Loucy (cell line): ENCODE measurements around the gene OSGEP.
A peak's percentile ranks its signal among the peaks of the same experiment; 100 is the strongest.

Source experiments
- H2AFZ ChIP-seq: fragments of 200-600 bp; sonication (generic); 2 replicates; pipeline ENCODE4 v1.6.0; 2016; ENCODE audit warnings: antibody characterized with exemption, mild to moderate bottlenecking, low read length, moderate library complexity
- H3F3A ChIP-seq: fragments of 200-600 bp; 2 replicates; pipeline ENCODE4 v1.6.0; 2016; ENCODE audit warnings: antibody characterized with exemption, low read depth, mild to moderate bottlenecking
- H3K27me3 ChIP-seq: fragments of 200-600 bp; sonication (generic); 2 replicates; pipeline ENCODE4 v1.6.1; 2014; ENCODE audit warnings: low read length, mild to moderate bottlenecking; ENCODE audit not compliant: insufficient read depth, poor library complexity, severe bottlenecking
- H3K36me3 ChIP-seq: fragments of 200-600 bp; sonication (generic); 2 replicates; pipeline ENCODE4 v1.6.1; 2016; ENCODE audit warnings: low read length; ENCODE audit not compliant: insufficient read depth
- H3K4me1 ChIP-seq: fragments of 200-600 bp; sonication (generic); 2 replicates; pipeline ENCODE4 v1.5.1; 2014; ENCODE audit warnings: low read length, mild to moderate bottlenecking; ENCODE audit not compliant: insufficient read depth, poor library complexity, severe bottlenecking
- H3K4me2 ChIP-seq: fragments of 200-600 bp; sonication (generic); 2 replicates; pipeline ENCODE4 v1.6.0; 2014; ENCODE audit warnings: antibody characterized with exemption, low read length, low read depth, mild to moderate bottlenecking; ENCODE audit not compliant: poor library complexity, severe bottlenecking
- H3K4me3 ChIP-seq: fragments of 200-600 bp; sonication (generic); 2 replicates; pipeline ENCODE4 v1.5.1; 2014; ENCODE audit warnings: low read length, mild to moderate bottlenecking, mixed read lengths; ENCODE audit not compliant: poor library complexity, severe bottlenecking
- H3K79me2 ChIP-seq: fragments of 200-600 bp; sonication (generic); 2 replicates; pipeline ENCODE4 v1.6.1; 2014; ENCODE audit warnings: low read length; ENCODE audit not compliant: insufficient read depth
- H3K9ac ChIP-seq: fragments of 200-600 bp; sonication (generic); 2 replicates; pipeline ENCODE4 v1.6.0; 2014; ENCODE audit warnings: mild to moderate bottlenecking, low read depth, low read length, moderate library complexity; ENCODE audit not compliant: poor library complexity, severe bottlenecking
- H3K9me2 ChIP-seq: fragments of 200-600 bp; sonication (generic); replicated peaks from 2 replicates; pipeline ENCODE4 v1.6.1; 2016; ENCODE audit warnings: low read depth, low read length, mixed read lengths
- H3K9me3 ChIP-seq: fragments of 200-600 bp; sonication (generic); 2 replicates; pipeline ENCODE4 v1.6.1; 2014; ENCODE audit warnings: mild to moderate bottlenecking, antibody characterized with exemption, low read length, low read depth; ENCODE audit not compliant: insufficient read depth
- H4K20me1 ChIP-seq: fragments of 200-600 bp; sonication (generic); 2 replicates; pipeline ENCODE4 v1.6.0; 2014; ENCODE audit warnings: antibody characterized with exemption, low read length, mild to moderate bottlenecking; ENCODE audit not compliant: insufficient read depth, poor library complexity, severe bottlenecking
- EZH2phosphoT487 ChIP-seq: fragments of 200-600 bp; IDR thresholded peaks from 2 replicates; pipeline ENCODE4 v1.6.1; 2018; ENCODE audit warnings: antibody characterized with exemption, mild to moderate bottlenecking, moderate library complexity, borderline replicate concordance
- TF ChIP-seq, protein P1 (sequence below): fragments of 200-600 bp; sonication (generic); conservative IDR thresholded peaks from 2 replicates; pipeline ENCODE4 v1.5.1; 2014; ENCODE audit warnings: mild to moderate bottlenecking, antibody characterized with exemption, low read length

Gene OSGEP

DNA sequence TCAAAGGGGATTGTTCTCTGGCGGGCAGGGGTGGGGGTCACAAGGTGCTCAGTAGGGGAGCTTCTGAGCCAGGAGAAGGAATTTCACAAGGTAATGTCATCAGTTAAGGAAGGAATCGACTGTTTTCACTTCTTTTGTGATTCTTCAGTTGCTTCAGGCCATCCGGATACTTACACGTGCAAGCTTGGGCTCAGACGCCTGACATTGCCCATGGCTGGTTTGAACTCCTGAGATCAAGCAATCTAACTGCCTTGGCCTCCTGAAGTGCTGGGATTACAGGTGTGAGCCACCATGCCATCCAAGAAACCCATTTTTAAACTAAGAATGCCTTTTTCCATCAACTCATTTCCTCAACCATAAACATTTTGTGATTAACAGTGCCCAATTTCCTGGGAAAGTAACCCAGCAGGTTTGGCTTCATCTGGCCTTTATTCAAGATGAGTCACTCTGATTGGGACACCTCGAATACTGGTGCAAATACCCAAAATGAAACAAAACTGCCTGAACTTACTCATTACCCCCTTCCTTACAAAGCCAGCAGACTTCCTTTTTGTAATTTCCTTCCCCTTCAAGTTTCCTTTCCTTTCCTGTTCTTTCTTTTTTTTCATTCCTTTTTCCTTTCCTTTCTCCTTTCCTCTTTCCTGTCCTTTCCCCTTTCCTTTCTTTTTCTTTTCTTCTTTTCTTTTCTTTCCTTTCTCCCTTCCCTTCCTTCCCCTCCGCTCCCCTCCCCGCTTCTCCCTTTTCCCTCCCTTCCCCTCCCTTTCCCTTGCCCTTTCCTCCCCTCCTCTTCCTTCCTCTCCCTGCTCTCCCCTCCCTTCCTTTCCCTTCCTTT is 40.5 kb upstream of the OSGEP start:
- H3K9me2 ChIP-seq, result no peaks in the 10 kb centered on the region
- peaks cover 13% of the 10 kb centered on the region; the same call in 1 of the 2 replicates for H3F3A ChIP-seq
- no peak overlapping the region for H3K4me2 ChIP-seq
- no peaks in the 10 kb centered on the region for H3K36me3 ChIP-seq
- H3K27me3 ChIP-seq, result no peaks in the 10 kb centered on the region
- TF ChIP-seq EZH2phosphoT487, result no peak
- TF ChIP-seq, protein P1, sequence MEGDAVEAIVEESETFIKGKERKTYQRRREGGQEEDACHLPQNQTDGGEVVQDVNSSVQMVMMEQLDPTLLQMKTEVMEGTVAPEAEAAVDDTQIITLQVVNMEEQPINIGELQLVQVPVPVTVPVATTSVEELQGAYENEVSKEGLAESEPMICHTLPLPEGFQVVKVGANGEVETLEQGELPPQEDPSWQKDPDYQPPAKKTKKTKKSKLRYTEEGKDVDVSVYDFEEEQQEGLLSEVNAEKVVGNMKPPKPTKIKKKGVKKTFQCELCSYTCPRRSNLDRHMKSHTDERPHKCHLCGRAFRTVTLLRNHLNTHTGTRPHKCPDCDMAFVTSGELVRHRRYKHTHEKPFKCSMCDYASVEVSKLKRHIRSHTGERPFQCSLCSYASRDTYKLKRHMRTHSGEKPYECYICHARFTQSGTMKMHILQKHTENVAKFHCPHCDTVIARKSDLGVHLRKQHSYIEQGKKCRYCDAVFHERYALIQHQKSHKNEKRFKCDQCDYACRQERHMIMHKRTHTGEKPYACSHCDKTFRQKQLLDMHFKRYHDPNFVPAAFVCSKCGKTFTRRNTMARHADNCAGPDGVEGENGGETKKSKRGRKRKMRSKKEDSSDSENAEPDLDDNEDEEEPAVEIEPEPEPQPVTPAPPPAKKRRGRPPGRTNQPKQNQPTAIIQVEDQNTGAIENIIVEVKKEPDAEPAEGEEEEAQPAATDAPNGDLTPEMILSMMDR, result no peak
- no peaks in the 10 kb centered on the region for H3K9me3 ChIP-seq
- H3K79me2 ChIP-seq, result no peaks in the 10 kb centered on the region
- 0 out of 2 replicates have a peak overlapping the region, but pooled peaks have one; percentile 43 for H2AFZ ChIP-seq
- H4K20me1 ChIP-seq, result no peaks in the 10 kb centered on the region
- H3K4me3 ChIP-seq, result no peak overlapping the region
- H3K9ac ChIP-seq, result no peak overlapping the region
- H3K4me1 ChIP-seq, result peaks cover 55% of the 10 kb centered on the region

DNA sequence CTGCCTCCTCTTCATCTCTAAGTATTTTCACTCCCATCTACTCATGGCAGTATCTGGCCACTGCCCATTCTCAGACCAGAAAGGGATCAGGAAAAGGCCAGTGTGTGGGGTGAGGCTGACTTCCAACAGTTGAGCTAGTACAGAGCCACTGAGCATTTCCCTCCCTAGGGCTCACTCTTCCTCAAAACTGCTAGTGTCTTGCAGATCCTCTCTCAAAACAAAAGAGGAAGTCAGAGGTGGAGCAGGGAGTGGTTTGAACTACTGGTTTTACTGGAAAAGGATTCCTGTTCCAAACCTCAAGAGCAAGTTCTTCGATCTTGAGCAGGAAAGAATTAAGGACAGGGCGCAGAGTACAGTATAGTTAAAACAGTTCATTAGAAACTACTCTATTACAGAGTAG is 39.0 kb upstream of the OSGEP start:
- Histone ChIP-seq H3K79me2 (no peaks in the 10 kb centered on the region), H3K9ac (no peak overlapping the region), H3K27me3 (no peaks in the 10 kb centered on the region), H3F3A (peaks cover 3% of the 10 kb centered on the region; the same call in 1 of the 2 replicates), H3K9me2 (no peaks in the 10 kb centered on the region), H3K4me3 (no peak overlapping the region), H3K36me3 (no peaks in the 10 kb centered on the region), H4K20me1 (no peaks in the 10 kb centered on the region), H3K9me3 (no peaks in the 10 kb centered on the region), H3K4me2 (no peak overlapping the region), H3K4me1 (peaks cover 52% of the 10 kb centered on the region), H2AFZ (peak overlapping the region; percentile 87)
- no peak for TF ChIP-seq EZH2phosphoT487

DNA sequence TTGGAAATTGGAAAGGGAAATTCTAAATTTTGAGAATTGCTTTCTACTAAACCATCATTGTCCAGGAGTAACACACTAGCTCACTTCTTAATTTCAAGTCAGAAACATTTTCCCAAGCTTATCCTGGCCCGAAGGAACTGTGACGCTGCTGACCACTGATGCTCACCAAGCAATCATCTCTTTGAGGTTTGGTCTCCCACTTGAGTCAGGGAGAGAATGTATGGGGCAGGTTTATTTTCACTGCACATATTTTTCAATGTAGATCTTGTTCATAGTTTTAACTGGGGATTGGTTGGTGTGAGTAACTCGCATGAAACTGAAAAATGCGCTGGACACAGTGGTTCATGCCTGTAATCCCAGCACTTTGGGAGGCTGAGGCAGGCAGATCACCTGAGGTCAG is 37.9 kb upstream of the OSGEP start:
- Histone ChIP-seq H3K9me2 (no peaks in the 10 kb centered on the region), H3K36me3 (no peaks in the 10 kb centered on the region), H3K9me3 (no peaks in the 10 kb centered on the region), H4K20me1 (no peaks in the 10 kb centered on the region), H3K9ac (no peak overlapping the region), H3K79me2 (no peaks in the 10 kb centered on the region), H3K4me2 (no peak overlapping the region), H3K27me3 (no peaks in the 10 kb centered on the region), H2AFZ (no peak overlapping the region), H3K4me3 (no peak overlapping the region), H3K4me1 (peaks cover 52% of the 10 kb centered on the region), H3F3A (no peaks in the 10 kb centered on the region)
- TF ChIP-seq, protein P1, result no peak
- TF ChIP-seq EZH2phosphoT487, result no peak
